ENCODE data around the gene SLC45A3. TPM values are rescaled to one million over a fixed set of nuclear protein-coding genes. Genes with fewer than 3 reads are reported as not detected.

The SLC45A3 gene
- total RNA-seq, 1 experiment from 2014 or later: 12.3 TPM

GRCh38 chr1:205701891-205702290 lies 21.6 kb upstream of the SLC45A3 start:
- Histone ChIP-seq H3K4me2 (ENCODE audit: low read length) (no peak overlapping the region), H4K20me1 (ENCODE audit: insufficient read depth) (no peaks in the 10 kb centered on the region; the same call in 1 of the 2 replicates), H3K9ac (ENCODE audit: low read length) (no peak overlapping the region), H3K27ac (ENCODE audit: low read depth, low read length) (no peak overlapping the region), H3K36me3 (ENCODE audit: control insufficient read depth in 1 of 2, insufficient read depth in 2 of 2, low read length in 2 of 2) (no peaks in the 10 kb centered on the region), H3K9me3 (ENCODE audit: control insufficient read depth in 1 of 2, insufficient read depth in 1 of 2, low read depth in 1 of 2, low read length in 2 of 2) (no peaks in the 10 kb centered on the region), H3K4me3 (replicated peaks in 1 of 2; ENCODE audit: low read depth in 1 of 2, low read length in 2 of 2) (no peak overlapping the region), H2AFZ (ENCODE audit: low read depth, low read length, poor library complexity, severe bottlenecking) (no peak overlapping the region), H3K79me2 (ENCODE audit: insufficient read depth, low read length) (no peaks in the 10 kb centered on the region), H3K9me2 (ENCODE audit: insufficient read depth) (no peaks in the 10 kb centered on the region), H3K27me3 (ENCODE audit: insufficient read depth, low read length) (no peaks in the 10 kb centered on the region), H3K4me1 (ENCODE audit: control insufficient read depth in 1 of 2, insufficient read depth in 2 of 2, low read length in 2 of 2) (no peaks in the 10 kb centered on the region)
- ATAC-seq (no peak), DNase-seq (ENCODE audit: low read depth, low spot score) (no peak)
- ChIA-PET RAD21 (ENCODE audit: low non-redundant PET in 1 of 2, low total read pairs in 2 of 2, uncharacterized antibody in 2 of 2, unreplicated experiment in 2 of 2) (no interaction called here), POLR2A (no interaction called here), CTCF (interaction anchor here (2.9 kb wide), 1 partner anchor 10 kb away, joined by 10 read pairs; no protein-coding TSS in a partner anchor)
- intact Hi-C loops (cut with micrococcal nuclease): no loop called here
- no TSS peak for BruUV-seq (replicated peaks)
- TF ChIP-seq ELF1 (IDR thresholded peaks at IDR 0.05; ENCODE audit: borderline replicate concordance, low read depth) (no peak), REST (IDR thresholded peaks at IDR 0.05; ENCODE audit: low read depth) (no peak), CEBPB (IDR thresholded peaks at IDR 0.05; ENCODE audit: low read depth) (no peak), JUND (IDR thresholded peaks at IDR 0.05) (no peak), SP1 (IDR thresholded peaks at IDR 0.05; ENCODE audit: low read depth) (no peak), EZH2phosphoT487 (IDR thresholded peaks at IDR 0.05; ENCODE audit: borderline replicate concordance) (no peak), ZFX (IDR thresholded peaks at IDR 0.05) (no peak), SRF (IDR thresholded peaks at IDR 0.05; ENCODE audit: low read depth) (no peak), POLR2AphosphoS5 (IDR thresholded peaks at IDR 0.05; ENCODE audit: low read depth, low read length) (no peak), EZH2 (IDR thresholded peaks at IDR 0.05) (no peak), POLR2A (IDR thresholded peaks at IDR 0.05; ENCODE audit: borderline replicate concordance, extremely low read depth, insufficient read depth, insufficient read length) (no peak), ZBTB33 (IDR thresholded peaks at IDR 0.05; ENCODE audit: extremely low read depth, insufficient replicate concordance, low read length) (no peak), ATF3 (IDR thresholded peaks at IDR 0.05) (no peak), CTCF (IDR thresholded peaks at IDR 0.05 in 2 of 3, conservative IDR thresholded peaks at IDR 0.05 in 1 of 3; ENCODE audit: borderline replicate concordance in 1 of 3, insufficient read depth in 1 of 3, low read depth in 2 of 3, low read length in 2 of 3) (no peak), CBX3 (IDR thresholded peaks at IDR 0.05; ENCODE audit: low read depth) (no peak), YY1 (IDR thresholded peaks at IDR 0.05; ENCODE audit: extremely low read depth, insufficient replicate concordance, low read depth, low read length) (no peak)
